ENCODE data around the gene POTEF. TPM values are rescaled to one million over a fixed set of nuclear protein-coding genes. Genes with fewer than 3 reads are reported as not detected.
"Not testable (repeated sequence)": the region's sequence is repeated elsewhere in the genome, so short reads cannot be mapped to it uniquely, and the experiment has no call there.

The POTEF gene
- polyA plus RNA-seq (ENCODE audit: insufficient read length in 3 of 3), result under 1 TPM; 0.06 to 0.17 (median 0.07) TPM

DNA sequence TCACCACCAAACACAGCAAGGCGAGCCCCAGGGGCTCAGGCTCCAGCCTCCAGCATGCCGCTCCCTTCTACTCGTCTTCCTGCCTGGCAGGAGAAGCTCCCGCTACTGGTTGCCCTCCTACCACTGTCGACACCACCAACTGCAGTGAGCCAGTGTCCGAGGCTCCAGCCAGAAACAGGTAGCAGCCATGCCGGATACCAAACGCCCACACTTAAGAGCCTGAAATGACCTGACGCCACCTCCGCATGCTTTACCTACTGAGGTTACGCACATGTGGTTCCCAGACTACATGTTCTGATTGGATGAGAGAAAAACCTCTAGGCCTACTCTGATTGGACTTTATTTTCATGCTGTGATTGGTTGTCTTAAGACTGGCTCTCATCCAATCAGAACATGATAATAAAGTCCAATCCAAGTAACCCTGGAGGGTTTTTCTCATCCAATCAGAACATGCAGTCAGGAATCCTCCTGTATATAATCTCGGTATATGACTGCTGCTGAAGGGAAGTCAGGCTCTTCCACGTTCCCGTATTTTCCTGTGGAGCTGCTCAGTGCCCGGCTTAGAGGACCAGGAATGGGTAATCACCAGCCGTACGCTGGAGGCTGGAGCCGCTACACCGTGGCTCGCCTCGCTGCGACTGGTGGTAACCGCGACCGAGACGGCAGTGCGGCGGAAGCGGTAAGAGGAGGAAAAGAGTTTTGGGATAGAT is at the start of gene POTEF:
Gene POTEF (minus strand): TSS at position 103 of the 710 bp plus-strand sequence. CDS start 8,707 bp downstream, outside the sequence.
- DNase-seq (ENCODE audit: low read depth in 3 of 3, low spot score in 2 of 3), result not testable (repeated sequence)

GRCh38 chr2:130174866-130175265 is 45.8 kb upstream of the POTEF start:
- not testable (repeated sequence) for DNase-seq (ENCODE audit: low read depth in 3 of 3, low spot score in 2 of 3)

DNA sequence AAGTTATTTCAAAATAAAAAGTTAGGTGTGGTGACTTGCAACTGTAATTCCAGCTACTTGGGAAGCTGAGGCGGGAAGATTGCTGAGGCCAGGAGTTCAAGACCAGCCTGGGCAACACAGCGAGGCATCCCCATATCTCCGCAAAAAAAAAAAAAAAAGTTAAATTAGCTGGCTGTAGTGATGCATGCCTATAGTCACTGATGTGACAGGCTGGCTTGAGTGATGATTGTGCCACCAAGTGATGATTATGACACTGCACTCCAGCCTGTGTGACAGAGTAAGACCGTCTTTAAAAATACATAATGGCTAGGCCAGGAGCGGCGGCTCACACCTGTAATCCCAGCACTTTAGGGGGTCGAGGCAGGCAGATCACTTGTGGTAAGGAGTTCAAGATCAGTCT is 40.9 kb upstream of the POTEF start:
- DNase-seq (ENCODE audit: low read depth in 3 of 3, low spot score in 2 of 3), result no peak

DNA sequence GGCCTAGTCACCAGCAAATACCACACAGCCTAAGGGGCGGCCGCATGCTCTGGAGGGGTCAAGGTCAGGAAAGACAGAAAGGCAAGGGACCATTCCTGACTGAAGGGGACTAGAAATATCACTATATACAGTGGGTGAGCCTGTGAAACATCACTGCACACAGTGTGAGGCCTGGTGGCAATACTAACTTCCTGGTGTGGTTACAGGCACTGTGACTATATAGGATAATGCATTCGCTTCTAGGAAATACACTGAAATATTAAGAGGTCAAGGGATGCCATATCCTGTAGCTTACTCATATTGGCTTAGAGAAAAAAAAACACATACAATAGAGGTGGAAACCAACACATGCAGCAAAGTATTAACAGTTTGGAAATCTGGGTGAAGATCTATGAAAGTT is 40.1 kb upstream of the POTEF start:
- not testable (repeated sequence) for DNase-seq (ENCODE audit: low read depth in 3 of 3, low spot score in 2 of 3)

- not testable (repeated sequence) for DNase-seq (ENCODE audit: low read depth in 3 of 3, low spot score in 2 of 3)
These were observed 37.6 kb upstream of the POTEF start for GRCh38 chr2:130166611-130167010.

GRCh38 chr2:130165293-130166016 is 36.4 kb upstream of the POTEF start:
- no peak for DNase-seq (ENCODE audit: low read depth in 3 of 3, low spot score in 2 of 3)

- no peak for DNase-seq (ENCODE audit: low read depth in 3 of 3, low spot score in 2 of 3)
These were observed 33.9 kb upstream of the POTEF start for GRCh38 chr2:130162968-130163367.

DNA sequence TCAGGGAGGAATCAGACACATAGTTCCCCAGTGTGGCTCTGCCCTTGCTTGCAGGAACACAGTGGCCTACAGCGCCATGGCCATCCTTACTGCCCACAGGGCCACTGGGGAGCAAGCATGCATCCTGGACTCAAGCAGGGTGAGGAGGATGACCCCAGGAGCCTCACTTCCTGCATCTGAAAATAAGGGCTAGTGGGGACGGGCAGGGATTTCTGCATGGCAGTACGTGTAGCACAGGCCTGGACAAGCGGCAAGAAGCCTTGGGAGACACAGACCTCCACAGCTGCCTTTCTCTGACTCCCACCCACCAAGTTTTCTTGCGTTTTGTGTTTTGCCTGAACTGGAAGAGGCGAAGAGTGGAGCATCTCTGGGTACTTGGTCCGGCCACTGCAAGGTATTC is 33.5 kb upstream of the POTEF start:
- DNase-seq (ENCODE audit: low read depth in 3 of 3, low spot score in 2 of 3), result not testable (repeated sequence)

GRCh38 chr2:130160838-130161705 is 32.0 kb upstream of the POTEF start:
- not testable (repeated sequence) for DNase-seq (ENCODE audit: low read depth in 3 of 3, low spot score in 2 of 3)

- no peak for DNase-seq (ENCODE audit: low read depth in 3 of 3, low spot score in 2 of 3)
These were observed 31.1 kb upstream of the POTEF start for GRCh38 chr2:130160131-130160530.

DNA sequence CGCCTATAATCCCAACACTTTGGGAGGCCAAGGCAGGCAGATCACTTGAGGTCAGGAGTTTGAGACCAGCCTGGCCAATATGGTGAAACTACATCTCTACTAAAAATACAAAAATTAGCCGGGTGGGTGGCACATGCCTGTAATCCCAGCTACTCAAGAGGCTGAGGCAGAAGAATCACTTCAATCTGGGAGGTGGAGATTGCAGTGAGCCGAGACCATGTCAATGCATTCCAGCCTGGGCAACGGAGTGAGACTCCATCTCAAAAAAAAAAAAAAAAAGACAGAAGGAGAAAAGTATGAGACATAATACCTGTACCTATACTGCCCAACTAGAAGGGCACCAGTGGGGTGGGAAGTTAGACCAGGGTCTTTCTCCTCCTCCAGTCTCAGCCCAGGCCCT is 30.4 kb upstream of the POTEF start:
- not testable (repeated sequence) for DNase-seq (ENCODE audit: low read depth in 3 of 3, low spot score in 2 of 3)

GRCh38 chr2:130158631-130159030 is 29.6 kb upstream of the POTEF start:
- DNase-seq (ENCODE audit: low read depth in 3 of 3, low spot score in 2 of 3), result no peak

DNA sequence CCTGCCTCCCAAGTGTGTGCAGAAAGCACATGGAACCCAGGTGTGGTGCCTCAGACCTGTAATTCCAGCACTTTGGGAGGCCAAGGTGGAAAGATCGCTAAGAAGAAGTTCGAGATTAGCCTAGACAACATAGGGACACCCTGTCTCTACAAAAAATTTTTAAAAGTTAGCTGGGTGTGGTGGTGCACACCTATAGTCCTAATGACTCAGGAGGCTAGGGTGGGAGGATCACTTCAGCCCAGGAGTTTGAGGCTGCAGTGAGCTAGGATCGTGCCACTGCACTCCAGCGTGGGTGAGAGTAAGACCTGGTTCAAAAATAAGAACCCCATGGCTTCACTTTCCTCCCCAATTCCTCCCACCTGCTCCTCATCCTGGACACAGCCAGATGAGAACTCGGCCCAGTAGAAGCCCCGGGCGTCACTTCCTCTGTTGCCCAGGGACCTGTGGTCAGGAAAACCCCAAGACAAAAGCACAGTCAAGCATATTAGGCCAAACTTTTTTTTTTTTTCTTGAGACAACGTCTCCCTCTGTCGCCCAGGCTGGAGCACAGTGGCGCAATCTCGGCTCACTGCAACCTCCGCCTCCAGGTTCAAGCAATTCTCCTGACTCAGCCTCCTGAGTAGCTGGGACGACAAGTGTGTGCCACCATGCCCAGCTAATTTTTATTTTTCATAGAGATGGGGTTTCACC is 28.9 kb upstream of the POTEF start:
- DNase-seq (ENCODE audit: low read depth in 3 of 3, low spot score in 2 of 3), result not testable (repeated sequence)

DNA sequence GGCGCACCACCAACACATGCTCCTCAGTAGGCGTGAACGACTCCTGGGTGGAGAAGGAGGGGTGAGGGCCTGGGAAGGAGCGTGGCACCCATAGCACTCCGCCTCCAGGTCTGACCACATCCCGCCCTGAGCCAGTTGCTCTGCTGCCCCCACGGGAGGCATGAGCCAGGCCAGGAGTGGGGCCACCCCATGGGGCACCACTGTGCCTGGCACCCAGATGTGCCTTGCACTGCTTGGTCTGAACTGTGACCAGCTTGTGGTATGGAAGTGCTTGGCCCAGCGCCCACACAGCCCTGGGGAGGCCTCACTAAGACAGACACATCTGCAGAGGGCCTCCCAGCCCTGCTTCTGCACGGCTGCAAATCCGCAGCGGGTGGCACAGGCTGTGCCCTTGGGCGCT is 28.3 kb upstream of the POTEF start:
- DNase-seq (ENCODE audit: low read depth in 3 of 3, low spot score in 2 of 3), result not testable (repeated sequence)

DNA sequence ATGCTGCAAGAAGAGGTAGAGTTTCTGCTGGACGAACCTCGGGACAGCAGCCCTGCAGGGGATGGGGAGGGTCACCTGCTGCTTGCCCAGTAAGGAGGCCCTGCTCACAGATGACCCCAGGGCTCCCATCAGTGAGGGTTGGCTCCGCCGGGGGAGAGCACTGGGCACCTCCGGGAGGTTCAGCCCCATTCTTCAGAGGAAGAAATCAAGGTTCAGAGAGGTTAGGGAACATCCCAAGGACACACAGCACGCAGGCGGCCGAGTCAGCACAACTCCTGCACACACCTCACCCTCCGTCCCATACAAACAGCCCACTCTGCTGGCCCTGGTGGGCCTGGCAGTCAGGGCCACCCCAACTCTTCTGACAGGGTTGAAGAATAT is 27.6 kb upstream of the POTEF start:
- no peak for DNase-seq (ENCODE audit: low read depth in 3 of 3, low spot score in 2 of 3)

- not testable (repeated sequence) for DNase-seq (ENCODE audit: low read depth in 3 of 3, low spot score in 2 of 3)
These were observed 27.1 kb upstream of the POTEF start for GRCh38 chr2:130155956-130156623.

DNA sequence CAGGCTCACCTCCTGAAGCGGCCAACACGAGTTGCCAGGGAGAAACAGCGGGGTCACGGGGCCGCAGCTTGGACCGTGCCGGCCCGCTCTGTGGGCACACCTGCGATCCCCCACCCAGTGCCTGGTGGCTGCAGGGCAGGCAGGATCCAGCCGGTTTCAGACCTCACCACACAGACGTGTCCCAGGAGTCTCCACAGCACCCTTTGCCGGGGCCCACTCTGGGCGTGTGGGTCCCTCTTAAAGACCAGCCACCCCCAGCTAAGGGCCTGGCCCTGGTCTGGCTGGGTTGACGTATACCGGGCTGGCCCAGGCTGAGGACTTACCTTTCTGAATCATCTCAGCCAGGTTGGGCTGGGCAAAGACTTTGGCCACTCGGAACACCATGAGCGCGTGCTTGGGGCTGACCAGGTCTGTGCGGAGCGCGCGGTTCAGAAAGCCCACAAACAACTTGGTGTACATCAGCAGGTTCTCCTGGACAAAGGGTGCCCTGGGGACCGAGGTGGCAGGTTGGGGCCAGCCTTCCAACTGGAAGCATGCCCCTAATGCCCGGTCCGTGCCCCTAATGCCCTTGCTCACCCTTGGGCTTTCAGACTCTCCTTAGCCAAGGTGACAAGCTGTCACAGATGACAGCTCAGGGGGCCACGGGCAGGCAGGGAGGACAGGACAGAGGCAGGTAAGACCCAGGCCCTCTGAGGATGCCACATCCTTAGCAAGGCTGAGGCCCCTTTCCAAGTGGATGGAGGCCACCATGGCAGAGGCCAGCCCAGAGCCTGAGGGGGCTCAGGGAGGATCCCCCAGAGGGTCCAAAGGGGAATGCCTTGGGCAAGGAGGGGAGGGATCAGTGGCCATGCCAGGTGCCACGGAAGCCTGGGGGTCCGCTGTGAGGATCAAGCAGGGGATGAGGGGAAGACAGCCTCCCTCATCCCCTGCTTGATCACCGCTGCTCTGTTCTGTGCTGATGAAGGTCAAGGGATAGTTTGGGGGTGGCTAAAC is 26.0 kb upstream of the POTEF start:
- DNase-seq (ENCODE audit: low read depth in 3 of 3, low spot score in 2 of 3), result no peak

DNA sequence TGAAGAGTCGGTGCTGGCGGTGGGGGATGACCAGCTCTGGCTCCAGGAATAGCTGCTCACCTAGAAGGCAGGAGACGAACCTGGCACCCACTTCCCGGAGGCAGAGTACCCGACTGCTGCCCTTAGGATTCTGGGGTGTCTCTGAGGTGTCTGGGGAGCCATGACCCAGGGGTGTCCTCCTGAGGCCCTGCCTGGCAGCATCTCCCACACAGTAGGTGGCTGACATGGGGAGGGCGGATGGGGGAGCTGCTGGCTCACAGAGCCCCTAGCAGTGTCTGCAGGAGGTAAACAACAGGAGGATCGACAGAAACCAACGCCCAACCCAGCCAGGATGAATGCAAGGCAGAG is 25.4 kb upstream of the POTEF start:
- not testable (repeated sequence) for DNase-seq (ENCODE audit: low read depth in 3 of 3, low spot score in 2 of 3)
